A549 (cell line): ENCODE data around the gene KRT73.

ENCODE experiments used
- EP300 ChIP-seq, 2 experiments: fragments of >200 bp; sonication (Bioruptor Twin); formaldehyde crosslinking; IDR thresholded peaks; 2 replicates in 1 of 2; 3 replicates in 1 of 2; pipeline ENCODE4 v1.6.1; 2016 to 2017
- HDAC2 ChIP-seq: fragments of 200-600 bp; sonication (generic); IDR thresholded peaks from 2 replicates; pipeline ENCODE4 v1.6.1; 2016
- POLR2A ChIP-seq: IDR thresholded peaks from 2 replicates; pipeline ENCODE4 v1.6.1; 2012; ENCODE audit warnings: mild to moderate bottlenecking, low read length
- TF ChIP-seq, protein P1 (sequence below): fragments of >200 bp; sonication (Bioruptor Twin); formaldehyde crosslinking; IDR thresholded peaks from 3 replicates; pipeline ENCODE4 v1.5.1; 2016

DNA sequence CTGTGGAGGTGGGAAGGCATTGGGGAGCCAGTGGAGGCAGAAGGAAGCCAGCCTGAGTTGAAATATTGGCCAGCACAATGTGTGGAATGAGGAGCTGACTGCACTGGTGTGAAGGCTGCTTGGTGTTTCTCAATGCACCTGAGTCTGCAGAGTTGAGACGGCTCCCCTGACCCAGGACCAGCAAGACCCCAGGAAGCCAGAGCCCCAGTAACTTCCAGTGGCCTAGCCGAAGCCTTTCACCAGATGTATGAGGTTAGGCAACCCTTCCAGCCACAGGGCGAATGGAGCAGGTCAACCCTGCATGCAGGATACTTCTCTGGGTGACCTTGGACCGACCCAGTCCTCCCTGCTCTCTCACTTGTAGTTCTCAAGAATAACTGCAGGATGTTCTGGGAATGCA lies 12.9 kb upstream of the KRT73 start:
- no peak for TF ChIP-seq EP300 (IDR thresholded peaks at IDR 0.05)
- TF ChIP-seq POLR2A, result no peak
- TF ChIP-seq HDAC2, result no peak
- TF ChIP-seq, protein P1, sequence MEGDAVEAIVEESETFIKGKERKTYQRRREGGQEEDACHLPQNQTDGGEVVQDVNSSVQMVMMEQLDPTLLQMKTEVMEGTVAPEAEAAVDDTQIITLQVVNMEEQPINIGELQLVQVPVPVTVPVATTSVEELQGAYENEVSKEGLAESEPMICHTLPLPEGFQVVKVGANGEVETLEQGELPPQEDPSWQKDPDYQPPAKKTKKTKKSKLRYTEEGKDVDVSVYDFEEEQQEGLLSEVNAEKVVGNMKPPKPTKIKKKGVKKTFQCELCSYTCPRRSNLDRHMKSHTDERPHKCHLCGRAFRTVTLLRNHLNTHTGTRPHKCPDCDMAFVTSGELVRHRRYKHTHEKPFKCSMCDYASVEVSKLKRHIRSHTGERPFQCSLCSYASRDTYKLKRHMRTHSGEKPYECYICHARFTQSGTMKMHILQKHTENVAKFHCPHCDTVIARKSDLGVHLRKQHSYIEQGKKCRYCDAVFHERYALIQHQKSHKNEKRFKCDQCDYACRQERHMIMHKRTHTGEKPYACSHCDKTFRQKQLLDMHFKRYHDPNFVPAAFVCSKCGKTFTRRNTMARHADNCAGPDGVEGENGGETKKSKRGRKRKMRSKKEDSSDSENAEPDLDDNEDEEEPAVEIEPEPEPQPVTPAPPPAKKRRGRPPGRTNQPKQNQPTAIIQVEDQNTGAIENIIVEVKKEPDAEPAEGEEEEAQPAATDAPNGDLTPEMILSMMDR, result no peak
